NOMO-1 treated with dmso at 0.1 percent for 144 hours (cell line): ENCODE data around the gene PHF13.
"Not testable (repeated sequence)": the region's sequence is repeated elsewhere in the genome, so short reads cannot be mapped to it uniquely, and the experiment has no call there.

ENCODE experiments used
- DNase-seq: peaks from one replicate; lab custom pipeline; 2025; ENCODE audit not compliant: unreplicated experiment; lab: John Stamatoyannopoulos, UW

Gene PHF13

DNA sequence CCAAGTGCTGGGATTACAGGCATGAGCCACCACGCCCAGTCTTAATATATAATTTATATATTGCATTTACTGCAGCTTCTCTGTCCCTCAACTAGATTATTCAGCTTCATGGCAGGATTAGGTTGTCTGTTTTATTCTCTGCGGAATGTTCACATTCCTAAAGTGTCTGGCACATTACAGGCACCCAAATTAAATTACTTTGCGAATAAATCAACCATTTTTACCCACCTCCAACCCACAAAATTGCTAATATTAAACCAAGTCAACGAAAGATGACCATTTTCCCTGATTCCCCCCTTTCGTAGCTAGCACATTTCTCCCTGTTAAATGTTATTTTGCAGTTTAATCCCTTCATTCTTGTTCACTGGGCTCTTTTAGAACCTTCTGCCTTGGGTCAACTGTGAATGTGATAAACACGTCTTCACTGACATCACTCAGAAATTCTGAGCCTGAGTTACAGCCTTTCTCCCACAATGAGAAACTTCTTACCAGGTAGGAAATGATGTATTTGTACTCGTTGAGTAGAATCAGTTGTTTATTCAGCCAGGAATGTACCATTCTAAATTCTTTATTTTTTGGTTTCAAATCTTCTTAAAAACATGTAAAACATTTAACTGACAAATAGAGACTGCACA lies 47.0 kb downstream of the PHF13 start:
- no peak for DNase-seq

DNA sequence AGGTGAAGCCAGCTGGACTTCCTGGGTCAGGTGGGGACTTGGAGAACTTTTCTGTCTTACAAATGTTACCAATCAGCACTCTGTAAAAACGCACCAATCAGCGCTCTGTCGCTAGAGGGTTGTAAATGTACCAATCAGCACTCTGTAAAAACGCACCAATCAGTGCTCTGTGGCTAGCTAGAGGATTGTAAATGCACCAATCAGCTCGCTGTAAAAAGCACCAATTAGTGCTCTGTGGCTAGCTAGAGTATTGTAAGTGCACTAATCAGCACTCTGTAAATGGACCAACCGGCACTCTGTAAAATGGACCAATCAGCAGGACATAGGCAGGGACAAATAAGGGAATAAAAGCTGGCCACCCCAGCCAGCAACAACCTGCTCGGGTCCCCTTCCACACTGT lies 48.9 kb downstream of the PHF13 start:
- not testable (repeated sequence) for DNase-seq

DNA sequence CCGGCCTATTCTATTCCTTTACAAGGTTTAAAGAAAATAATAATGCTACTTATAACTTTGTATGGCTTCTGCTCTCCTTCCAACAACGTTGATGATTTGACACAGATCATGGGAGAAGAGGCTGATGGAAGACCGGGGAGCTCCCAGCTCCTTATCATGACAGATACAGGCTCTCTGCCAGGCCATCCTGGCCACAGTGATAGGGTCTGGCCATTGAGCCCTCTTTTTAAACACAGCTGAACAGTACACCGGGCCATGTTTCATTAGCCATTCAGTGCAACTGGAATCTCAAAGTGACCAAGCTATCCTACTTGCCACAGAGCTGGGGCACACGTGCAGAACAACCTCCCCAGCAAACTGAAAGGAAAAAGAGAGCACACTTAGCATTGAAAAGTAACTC lies 53.2 kb downstream of the PHF13 start:
- DNase-seq = no peak

DNA sequence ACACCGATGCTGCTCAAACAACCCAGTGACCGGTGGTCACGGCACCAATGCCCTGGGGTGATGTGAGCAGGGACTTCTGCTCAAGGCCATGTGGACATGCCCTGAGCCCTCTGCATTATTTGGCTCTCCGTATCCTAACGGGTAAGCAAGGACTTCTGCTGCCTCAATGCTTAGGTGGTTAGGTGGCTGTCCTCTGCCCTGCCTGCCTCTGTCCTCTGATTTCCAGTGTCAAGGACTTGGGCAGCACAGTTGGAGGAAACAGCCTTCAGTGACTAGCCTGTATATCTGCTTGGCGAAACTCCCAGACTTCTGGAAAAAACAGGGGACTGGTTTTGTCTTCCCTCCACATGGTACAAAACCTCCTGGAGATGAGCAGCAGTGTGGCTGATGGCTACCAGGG lies 53.6 kb downstream of the PHF13 start:
- DNase-seq = no peak

DNA sequence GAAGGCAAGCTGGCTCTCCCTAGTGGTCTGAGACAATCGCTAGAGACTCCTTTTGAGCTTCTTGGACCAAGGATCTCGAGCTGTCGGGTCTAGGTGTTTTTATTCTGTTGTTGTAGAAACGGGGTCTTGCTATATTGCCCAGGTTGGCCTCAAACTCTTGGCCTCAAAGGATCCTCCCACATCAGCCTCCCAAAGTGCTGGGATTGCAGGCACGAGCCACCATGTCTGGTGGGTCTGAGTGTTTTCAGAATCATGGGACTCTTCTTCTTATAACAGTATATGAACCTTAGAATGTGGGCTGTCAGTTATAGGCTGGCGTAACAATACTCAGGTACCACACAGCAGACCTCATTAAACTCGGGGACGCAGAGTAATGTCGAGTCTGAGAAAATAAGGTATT lies 55.0 kb downstream of the PHF13 start:
- no peak for DNase-seq

DNA sequence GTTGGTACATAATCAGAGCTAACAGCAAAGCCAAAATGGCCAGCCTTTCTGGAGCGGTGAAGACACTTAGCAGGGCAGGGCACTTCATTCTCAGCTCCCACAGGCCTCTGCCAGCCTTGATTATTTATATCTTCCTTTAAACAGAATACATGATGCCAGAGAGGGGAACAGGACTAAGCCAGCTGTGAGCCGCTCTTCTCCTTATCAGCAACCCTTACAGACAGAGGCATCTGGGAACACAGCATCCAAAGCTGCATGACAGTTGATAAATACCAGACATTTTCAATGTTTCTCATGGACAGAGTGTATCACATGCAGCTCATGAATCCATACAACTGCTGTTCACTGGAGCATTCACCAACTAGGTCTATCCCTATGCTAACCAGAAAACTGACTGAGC lies 59.0 kb downstream of the PHF13 start:
- DNase-seq = no peak
